Activated T-cell treated with anti-CD3 and anti-CD28 coated beads, Interleukin-2, amount 50 U/mL, for 48 hours (primary cell): ENCODE measurements around the gene KSR1.
A peak's percentile ranks its signal among the peaks of the same experiment; 100 is the strongest.
"Not testable (repeated sequence)": the region's sequence is repeated elsewhere in the genome, so short reads cannot be mapped to it uniquely, and the experiment has no call there.

Source experiments
- DNase-seq, 2 experiments: peaks; one replicate each; pipeline ENCODE4 v3.0.0-alpha.2; 2020

Gene KSR1

GRCh38 chr17:27646232-27646631 lies 190.0 kb downstream of the KSR1 start:
- DNase-seq = no peak

DNA sequence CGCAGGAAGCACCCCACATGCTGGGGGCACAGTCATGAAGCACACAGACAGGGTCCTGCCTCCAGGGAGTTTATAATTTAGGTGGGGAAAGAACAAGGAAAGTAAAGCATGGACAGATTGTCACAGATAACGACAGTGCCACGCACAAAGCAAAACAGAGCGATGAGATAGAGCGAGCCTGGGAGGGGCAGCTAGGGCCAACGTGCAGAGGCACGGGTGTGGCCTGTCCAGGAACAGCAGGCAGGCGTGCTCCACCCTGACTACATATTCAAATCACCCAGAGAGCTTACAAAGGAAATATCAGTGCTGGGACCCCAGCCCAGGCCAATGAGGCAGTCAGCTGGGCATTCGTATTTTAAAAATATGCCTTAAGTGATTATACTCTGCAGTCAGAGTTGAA lies 191.5 kb downstream of the KSR1 start:
- no peak for DNase-seq

- DNase-seq = not testable (repeated sequence)
Observed at GRCh38 chr17:27649111-27649571, 192.9 kb downstream of the KSR1 start.

DNA sequence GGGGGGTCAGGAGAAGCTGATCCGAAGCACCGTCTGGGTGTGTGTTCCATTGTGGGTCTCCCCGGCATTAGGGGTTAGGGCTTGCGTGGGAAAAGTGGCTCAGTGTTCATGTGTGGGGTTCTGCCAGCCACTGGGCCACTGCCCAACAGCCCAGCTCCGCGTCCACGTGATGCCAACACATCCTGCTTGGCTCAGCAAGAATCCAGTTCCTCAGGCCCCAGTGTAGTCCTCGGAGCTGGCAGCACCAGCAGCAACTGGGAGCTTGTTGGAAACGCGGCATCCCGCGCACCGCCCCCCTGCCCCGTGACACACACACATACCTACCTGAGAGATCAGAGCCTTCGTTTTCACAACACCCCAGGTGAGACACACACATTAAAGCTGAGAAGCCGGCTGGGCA lies 193.7 kb downstream of the KSR1 start:
- no peak for DNase-seq

DNA sequence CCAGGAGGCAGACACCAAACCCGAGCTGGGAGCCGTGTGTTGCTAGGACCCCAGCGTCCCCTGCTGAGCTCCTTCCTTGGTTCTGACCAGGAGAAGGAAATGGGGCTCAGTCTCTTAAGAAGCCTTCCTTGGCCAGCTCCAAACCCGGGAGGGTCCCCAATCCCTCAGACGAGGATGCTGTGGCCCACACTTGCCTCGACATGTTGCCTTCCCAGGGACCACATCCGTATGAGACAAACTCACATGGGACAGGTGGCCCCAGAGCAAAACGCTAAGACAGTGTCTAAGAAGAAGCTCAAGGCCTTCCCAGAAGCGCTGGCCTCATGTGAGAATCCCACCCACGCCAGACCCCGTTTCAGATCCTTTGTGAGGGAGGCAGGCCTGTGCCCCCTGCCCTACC lies 194.6 kb downstream of the KSR1 start:
- no peak for DNase-seq

GRCh38 chr17:27651411-27652345 lies 195.4 kb downstream of the KSR1 start:
- peak; percentile 84 to 86 for DNase-seq

GRCh38 chr17:27653449-27653971 lies 197.3 kb downstream of the KSR1 start:
- DNase-seq = not testable (repeated sequence)

GRCh38 chr17:27654136-27654535 lies 197.9 kb downstream of the KSR1 start:
- DNase-seq = no peak

- DNase-seq = peak; percentile 83 to 87
Observed at GRCh38 chr17:27654654-27655524, 198.6 kb downstream of the KSR1 start.

- not testable (repeated sequence) for DNase-seq
Observed at GRCh38 chr17:27655525-27656111, 199.4 kb downstream of the KSR1 start.

DNA sequence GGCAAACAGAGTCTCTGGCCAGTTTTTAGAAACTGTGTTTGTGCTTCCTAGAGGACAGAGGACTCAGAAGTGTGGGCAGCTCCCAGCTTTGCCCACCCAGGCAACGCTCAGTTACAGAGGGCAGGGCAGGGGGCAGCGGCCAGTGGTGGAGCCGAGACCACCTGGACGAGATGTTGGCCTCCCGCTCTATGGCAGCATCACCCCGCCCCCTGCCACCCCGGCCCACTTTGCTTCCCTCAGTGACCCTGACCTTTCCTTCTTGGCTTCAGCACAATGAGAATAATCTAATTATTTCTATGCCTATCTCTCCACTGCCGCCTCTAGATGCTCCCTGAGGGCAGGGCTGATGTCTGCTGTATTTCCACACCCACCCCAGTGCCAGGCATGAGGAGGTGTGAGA lies 200.4 kb downstream of the KSR1 start:
- not testable (repeated sequence) for DNase-seq

- DNase-seq = no peak
Observed at GRCh38 chr17:27657620-27658019, 201.4 kb downstream of the KSR1 start.

DNA sequence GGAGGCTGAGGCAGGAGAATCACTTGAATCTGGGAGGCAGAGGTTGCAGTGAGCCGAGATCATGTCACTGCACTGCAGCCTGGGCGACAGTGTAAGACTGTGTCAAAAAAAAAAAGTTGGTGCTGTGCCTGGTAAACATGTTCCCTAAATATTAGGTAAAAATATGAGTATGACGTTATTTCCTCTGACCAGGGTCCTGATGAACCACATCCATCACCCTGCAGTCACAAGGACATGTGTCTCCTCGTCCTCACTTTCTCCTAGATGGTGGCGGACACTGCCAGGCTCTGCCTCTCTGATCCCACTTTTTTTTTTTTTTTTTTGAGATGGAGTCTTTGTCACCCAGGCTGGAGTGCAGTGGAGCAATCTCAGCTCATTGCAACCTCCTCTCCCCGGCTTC lies 203.4 kb downstream of the KSR1 start:
- DNase-seq = no peak

GRCh38 chr17:27660436-27660835 lies 204.2 kb downstream of the KSR1 start:
- DNase-seq = no peak

- DNase-seq = no peak
Observed at GRCh38 chr17:27663936-27664605, 207.8 kb downstream of the KSR1 start.

GRCh38 chr17:27664606-27664965 lies 208.3 kb downstream of the KSR1 start:
- no peak for DNase-seq

DNA sequence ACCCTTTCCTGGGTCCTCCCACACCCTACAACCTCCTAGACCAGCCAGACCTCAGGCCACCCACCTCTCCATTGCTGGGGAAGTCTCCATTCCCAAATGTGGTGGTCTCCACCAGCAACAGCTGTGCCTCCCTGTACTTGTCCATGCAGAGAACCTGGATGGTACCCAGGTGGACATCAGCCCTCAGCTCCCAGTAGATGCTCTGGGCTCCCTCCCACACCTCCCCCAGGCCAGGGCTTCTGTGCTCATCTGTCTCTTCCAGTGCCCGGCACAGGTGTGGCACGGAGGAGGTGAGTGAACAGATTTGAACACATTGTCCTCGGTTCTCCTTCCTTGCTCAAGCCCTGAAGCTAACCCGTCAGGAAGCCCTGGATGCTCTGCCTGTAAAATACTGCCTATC lies 209.3 kb downstream of the KSR1 start:
- no peak for DNase-seq

DNA sequence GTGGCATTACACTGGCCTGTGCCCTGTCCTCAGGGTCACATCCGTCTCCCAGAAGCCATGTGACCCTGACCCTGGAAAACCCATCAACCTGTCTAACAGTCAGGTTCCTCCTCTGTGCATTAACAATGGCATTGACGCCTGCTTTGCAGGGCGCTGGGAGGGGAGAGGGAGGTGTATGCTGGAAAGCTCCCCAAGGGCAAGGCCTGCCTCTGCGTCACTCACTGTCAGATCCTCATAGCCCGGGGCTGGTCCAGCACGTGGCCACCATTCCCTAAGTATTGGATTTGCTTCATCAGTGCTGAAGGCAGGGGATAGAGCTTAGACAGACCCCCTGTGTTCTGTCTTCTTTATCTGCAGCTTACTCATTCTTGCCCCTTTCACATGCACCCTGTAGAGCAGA lies 210.0 kb downstream of the KSR1 start:
- not testable (repeated sequence) for DNase-seq

DNA sequence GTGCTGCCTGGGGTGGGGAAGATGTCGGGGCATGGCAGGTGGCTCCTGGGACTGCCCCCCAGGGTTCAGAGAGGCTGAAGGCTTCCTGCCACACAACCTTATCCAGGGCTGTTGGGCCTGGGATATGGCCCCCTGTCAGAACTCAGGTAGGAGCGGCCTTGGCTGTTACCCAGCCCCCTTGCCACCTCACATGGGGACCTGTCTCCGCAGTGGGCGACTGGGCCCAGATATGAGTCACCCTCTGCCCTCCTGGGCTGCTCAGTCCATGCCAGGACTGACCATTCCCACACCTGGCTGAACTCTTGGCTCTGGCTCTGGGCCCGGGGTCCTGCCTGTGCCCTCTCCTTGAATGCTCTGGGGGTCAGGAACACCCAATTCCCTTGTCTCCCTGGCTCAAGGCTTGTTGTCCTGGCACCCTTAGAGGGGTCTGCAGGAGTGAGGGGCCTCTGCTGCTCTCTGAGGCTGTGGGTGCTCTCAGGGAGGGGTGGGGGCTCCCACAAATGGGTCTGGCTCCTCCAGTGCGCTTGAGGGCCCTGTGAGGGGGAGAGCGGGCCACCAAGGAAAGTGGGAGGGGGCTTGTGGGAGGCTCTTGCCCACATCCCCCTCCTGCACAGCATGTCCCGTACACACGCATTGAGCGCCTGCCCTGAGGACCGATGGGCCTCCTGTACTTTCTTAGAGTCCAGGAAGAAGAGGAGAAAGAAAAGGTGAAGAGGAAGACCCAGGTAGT lies 210.7 kb downstream of the KSR1 start:
- DNase-seq = no peak

GRCh38 chr17:27667656-27668487 lies 211.6 kb downstream of the KSR1 start:
- no peak for DNase-seq

GRCh38 chr17:27668488-27668823 lies 212.2 kb downstream of the KSR1 start:
- DNase-seq = no peak
